Measurements from ENCODE around the gene TRAPPC12. TPM values are rescaled to one million over a fixed set of nuclear protein-coding genes. Genes with fewer than 3 reads are reported as not detected.

The TRAPPC12 gene
- total and polyA plus RNA-seq, 8 donors, result 35.2 to 97.5 (median 40.9) TPM

DNA sequence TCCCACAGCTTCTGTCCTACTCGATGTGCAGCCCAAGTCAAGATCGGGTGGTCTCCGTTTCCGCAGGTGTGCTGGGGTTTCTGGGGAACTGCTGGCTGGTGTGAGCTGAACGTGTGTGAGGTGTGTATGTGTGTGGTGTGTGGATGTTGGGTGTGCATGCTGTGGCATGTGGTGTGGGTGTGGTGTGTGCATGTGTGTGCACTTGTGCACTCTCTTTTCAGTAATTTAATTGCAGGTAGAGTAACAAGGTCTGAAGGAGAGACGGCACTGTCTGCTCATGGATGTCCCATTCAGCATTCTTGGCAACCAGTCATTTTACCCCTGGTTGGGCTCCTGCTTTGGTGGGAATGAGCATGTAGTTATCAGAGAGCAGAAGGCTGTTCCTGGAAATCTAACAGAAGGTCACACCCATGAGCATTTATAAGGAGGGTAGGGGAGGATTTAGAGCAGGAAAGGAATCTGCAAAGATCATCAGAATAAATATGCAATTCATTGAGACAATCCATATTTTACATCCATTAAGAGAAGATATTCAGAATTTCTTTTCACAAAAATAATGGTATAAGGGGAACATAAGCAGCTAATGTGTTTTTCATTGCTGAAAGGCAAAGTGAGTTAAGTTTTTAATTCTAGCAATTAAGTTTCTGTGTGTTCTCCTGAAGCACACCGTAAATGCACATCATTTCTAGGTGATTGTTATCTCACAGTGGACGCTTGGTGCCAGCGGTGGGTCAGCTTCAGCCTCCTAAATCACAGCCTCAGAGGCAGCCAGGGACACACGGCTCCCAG, 79.1 kb downstream of the TRAPPC12 start:
- TF ChIP-seq, protein P1, sequence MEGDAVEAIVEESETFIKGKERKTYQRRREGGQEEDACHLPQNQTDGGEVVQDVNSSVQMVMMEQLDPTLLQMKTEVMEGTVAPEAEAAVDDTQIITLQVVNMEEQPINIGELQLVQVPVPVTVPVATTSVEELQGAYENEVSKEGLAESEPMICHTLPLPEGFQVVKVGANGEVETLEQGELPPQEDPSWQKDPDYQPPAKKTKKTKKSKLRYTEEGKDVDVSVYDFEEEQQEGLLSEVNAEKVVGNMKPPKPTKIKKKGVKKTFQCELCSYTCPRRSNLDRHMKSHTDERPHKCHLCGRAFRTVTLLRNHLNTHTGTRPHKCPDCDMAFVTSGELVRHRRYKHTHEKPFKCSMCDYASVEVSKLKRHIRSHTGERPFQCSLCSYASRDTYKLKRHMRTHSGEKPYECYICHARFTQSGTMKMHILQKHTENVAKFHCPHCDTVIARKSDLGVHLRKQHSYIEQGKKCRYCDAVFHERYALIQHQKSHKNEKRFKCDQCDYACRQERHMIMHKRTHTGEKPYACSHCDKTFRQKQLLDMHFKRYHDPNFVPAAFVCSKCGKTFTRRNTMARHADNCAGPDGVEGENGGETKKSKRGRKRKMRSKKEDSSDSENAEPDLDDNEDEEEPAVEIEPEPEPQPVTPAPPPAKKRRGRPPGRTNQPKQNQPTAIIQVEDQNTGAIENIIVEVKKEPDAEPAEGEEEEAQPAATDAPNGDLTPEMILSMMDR (IDR thresholded peaks at IDR 0.05), result no peak
- Histone ChIP-seq H3K27me3 (no peaks in the 10 kb centered on the region), H3K36me3 (peaks cover 0 to 7% (median 3%) of the 10 kb centered on the region in 3 donors), H3K4me3 (no peak overlapping the region), H3K4me1 (no peaks in the 10 kb centered on the region), H3K27ac (no peak overlapping the region), H3K9me3 (no peaks in the 10 kb centered on the region)
- FAIRE-seq (no peak), DNase-seq (no peak), ATAC-seq (no peak)
- 86 to 89% methylated on average over 10 of the region's 10 CpGs for WGBS, 2 donors
- intact Hi-C loops (cut with DNase I), result no loop called here

DNA sequence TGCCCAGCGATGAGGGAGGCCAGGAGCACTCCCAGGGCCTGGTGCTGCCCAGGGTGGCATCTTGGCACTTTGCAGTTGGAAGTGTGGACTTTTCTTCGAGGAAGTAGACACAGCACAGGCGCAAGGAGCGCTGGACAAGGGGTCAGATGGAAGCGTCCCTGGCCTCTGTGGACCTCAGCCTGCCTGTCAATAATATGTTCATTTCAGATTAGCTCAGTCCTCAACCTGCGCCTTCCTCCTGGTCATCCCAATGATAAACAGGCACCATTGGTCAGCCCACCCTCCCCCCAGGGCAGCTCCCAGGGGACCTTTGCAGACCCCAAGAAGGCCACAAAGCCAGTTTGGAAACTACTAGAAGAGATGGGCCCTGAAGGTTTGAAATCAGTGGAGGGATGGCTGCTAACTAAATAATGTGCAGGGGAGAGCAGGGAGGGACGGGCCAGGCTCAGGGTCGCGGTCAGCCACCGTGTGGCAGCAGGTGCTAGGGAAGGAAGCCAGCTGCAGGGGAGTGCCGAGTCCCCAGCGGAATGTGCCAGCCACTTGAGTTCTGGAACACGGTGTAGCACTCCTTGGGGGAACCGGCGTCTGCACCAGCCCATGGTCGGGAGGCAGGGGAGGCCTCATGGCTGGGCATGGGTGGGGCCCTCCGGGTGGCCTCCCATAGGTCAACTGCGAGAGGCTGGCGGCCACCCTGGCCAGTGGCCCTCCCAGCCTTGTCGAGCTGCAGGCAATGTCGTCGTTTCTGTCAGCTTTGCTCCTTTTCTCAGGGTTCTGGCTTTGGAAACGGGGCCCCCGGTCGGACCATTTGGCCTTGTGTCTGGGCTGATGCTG, 79.9 kb downstream of the TRAPPC12 start:
- peak in 5 of 6 donors; percentile 42 to 73 (median 49) for DNase-seq
- Histone ChIP-seq H3K4me3 (no peak overlapping the region), H3K27ac (no peak overlapping the region), H3K4me1 (no peaks in the 10 kb centered on the region), H3K9me3 (no peaks in the 10 kb centered on the region), H3K36me3 (peaks cover 0 to 7% (median 3%) of the 10 kb centered on the region in 3 donors), H3K27me3 (no peaks in the 10 kb centered on the region)
- TF ChIP-seq, protein P1 (IDR thresholded peaks at IDR 0.05), result no peak
- 59 to 64% methylated on average over 25 of the region's 25 CpGs for WGBS, 2 donors
- no peak for FAIRE-seq
- intact Hi-C loops (cut with DNase I), result no loop called here
- ATAC-seq, result peak; percentile 35 to 81 (median 60)

DNA sequence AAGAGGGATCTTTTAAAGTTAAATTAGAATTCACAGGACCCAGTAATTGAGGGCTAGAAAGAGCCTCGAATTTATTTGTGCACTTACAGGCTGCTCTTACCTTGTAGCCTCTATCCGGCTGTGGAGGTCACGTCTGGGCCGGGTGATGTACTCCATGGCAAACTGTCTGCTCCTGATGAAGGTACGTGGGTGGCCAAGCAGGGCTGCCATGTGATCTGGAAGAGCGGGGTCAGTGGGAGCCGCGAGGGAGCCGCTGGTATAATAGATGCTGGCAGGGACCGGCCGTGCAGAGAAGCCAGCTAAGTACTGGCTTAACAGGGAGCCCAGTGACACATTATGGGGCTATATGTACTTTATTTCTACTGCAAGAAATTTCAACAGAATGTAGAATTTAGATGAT, 80.7 kb downstream of the TRAPPC12 start:
- intact Hi-C loops (cut with DNase I), result no loop called here
- peak in 2 of 6 donors; percentile 36 to 50 for DNase-seq
- no peak for FAIRE-seq
- H3K27me3 ChIP-seq, result no peaks in the 10 kb centered on the region
- H3K27ac ChIP-seq, result no peak overlapping the region
- no peak for ATAC-seq
- H3K36me3 ChIP-seq, result peaks cover 0 to 7% (median 3%) of the 10 kb centered on the region in 3 donors
- H3K9me3 ChIP-seq, result no peaks in the 10 kb centered on the region
- H3K4me1 ChIP-seq, result no peaks in the 10 kb centered on the region
- 85 to 86% methylated on average over 11 of the region's 11 CpGs for WGBS, 2 donors
- no peak overlapping the region for H3K4me3 ChIP-seq
- TF ChIP-seq, protein P1 (IDR thresholded peaks at IDR 0.05), result no peak

DNA sequence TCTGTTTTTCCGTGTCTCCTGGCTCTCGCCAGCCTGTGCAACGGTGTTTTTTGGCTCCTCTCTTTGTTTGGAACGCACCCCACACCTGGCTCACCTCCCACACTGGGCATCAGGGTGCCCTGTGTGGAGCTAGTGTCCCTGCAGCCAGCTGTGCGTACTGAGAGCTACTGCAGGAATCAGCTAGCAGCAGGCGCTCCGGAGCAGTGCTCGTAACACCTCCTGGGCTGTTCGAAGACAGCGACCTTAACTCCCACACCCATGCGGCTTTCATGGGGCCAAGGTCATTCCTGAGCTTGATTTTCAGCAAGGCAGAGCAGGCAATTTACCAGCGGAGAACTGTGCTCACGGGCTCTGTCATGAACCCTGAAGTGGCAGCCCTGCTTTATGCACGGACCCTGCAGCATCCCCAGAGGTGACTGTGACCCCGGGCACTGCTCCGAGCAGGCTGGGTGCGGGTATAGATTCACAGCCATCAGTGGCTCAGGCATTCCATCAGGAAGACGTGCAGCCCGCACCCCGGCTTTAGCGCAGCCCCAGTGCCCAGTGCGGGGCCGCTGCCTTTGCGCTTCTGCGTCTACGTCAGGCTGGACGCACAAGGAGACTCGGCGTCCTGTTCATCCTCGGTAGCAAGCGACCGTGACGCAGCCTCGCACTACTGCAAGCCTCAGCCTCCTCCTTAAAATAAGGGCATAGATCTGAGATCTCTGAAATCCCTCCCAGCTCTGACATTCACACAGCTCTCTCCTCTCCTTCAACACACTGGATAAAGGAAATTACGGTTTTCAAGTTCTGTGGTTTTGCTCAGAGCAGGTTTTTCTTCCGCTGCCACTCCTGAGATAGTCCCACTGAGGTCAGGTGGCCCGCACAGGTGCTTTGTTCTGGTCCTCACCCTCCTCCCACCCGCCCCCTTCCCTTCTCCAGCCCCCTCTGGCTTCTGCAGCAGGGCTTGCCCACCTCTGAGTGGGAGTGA, 81.6 kb downstream of the TRAPPC12 start:
- H3K4me3 ChIP-seq, result no peak overlapping the region
- H3K4me1 ChIP-seq, result no peaks in the 10 kb centered on the region
- peak in 4 of 6 donors; percentile 41 to 59 (median 52) for DNase-seq
- FAIRE-seq, result no peak
- intact Hi-C loops (cut with DNase I), result no loop called here
- H3K27me3 ChIP-seq, result no peaks in the 10 kb centered on the region
- H3K27ac ChIP-seq, result no peak overlapping the region
- no peaks in the 10 kb centered on the region for H3K9me3 ChIP-seq
- 75% methylated on average over 38 of the region's 38 CpGs for WGBS, 2 donors
- TF ChIP-seq, protein P1 (IDR thresholded peaks at IDR 0.05), result no peak
- ATAC-seq, result peak; percentile 17 to 67 (median 46)
- peaks cover 0 to 10% (median 3%) of the 10 kb centered on the region in 3 donors for H3K36me3 ChIP-seq
